ENCODE results near the gene RASAL2.
A peak's percentile ranks its signal among the peaks of the same experiment; 100 is the strongest.

Gene RASAL2

DNA sequence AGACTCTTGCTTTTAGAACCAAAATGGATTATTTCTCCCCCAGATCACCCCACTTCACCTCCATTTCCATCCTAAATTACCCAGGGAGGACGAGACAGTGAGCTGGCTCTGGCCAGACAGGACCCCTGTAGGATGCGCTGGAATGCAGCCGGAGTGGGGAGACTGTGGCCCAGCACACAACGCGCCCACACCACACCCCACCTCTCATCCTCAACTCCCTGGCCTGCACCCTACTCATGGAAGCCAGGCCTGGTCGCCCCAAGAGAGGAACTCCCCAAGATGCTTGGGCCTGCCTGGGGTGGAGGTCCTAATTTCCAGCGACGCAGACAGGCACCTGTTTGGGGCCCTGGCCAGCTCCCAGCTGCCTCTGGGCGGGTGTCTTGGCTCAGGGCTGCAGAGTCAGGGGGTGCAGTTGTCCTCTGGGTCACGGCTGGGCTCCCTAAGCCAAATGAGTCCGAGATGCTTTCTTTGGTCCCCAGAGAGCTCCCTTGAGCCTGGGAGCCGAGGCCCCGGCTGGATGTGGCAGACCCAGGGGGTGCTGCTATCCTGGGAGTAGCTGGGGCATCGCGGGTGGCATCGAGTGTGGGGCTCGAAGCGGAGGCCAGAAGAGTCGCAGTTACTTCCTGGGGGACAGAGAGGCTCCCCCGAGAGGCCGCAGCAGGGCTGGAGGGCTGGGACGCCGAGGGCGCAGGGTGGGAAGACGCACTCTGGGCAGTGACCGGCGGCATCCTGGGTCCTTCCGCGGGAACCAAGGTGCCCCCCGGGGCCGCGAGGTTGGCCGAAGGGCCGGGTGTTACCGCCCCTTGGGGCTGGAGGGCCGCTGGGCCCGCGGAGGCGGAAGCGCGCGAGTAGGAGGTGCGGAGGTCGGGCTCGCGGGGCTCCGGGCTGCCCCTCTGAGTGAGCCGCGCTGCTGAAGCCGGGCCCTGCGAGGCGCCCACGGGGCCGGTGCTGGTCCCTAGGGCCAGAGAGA, 392.5 kb downstream of the RASAL2 start:
- ChIA-PET CTCF (interaction anchor here (1.0 to 11.0 kb wide), 3 partner anchors 14 to 45 kb away, joined by 3 to 125 read pairs (median 4); no protein-coding TSS in a partner anchor), POLR2A (no interaction called here)
- H3K4me3 ChIP-seq (ENCODE audit: low read depth, low read length) = peak overlapping the region; percentile 3; the same call in 1 of the 2 replicates
- no peak for DNase-seq (ENCODE audit: low read depth, low spot score)
- TF ChIP-seq, protein P1, sequence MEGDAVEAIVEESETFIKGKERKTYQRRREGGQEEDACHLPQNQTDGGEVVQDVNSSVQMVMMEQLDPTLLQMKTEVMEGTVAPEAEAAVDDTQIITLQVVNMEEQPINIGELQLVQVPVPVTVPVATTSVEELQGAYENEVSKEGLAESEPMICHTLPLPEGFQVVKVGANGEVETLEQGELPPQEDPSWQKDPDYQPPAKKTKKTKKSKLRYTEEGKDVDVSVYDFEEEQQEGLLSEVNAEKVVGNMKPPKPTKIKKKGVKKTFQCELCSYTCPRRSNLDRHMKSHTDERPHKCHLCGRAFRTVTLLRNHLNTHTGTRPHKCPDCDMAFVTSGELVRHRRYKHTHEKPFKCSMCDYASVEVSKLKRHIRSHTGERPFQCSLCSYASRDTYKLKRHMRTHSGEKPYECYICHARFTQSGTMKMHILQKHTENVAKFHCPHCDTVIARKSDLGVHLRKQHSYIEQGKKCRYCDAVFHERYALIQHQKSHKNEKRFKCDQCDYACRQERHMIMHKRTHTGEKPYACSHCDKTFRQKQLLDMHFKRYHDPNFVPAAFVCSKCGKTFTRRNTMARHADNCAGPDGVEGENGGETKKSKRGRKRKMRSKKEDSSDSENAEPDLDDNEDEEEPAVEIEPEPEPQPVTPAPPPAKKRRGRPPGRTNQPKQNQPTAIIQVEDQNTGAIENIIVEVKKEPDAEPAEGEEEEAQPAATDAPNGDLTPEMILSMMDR (IDR thresholded peaks at IDR 0.05; ENCODE audit: insufficient read depth, low read length, missing control alignments) = no peak

- H3K4me3 ChIP-seq (ENCODE audit: low read depth, low read length) = peak overlapping the region; percentile 3; the same call in 1 of the 2 replicates
- TF ChIP-seq, protein P1 (IDR thresholded peaks at IDR 0.05; ENCODE audit: insufficient read depth, low read length, missing control alignments) = no peak
- CTCF ChIA-PET = interaction anchor here (1.1 to 11.0 kb wide), 3 partner anchors 13 to 516 kb away, joined by 3 to 125 read pairs (median 4); no protein-coding TSS in a partner anchor
- POLR2A ChIA-PET = no interaction called here
- DNase-seq (ENCODE audit: low read depth, low spot score) = no peak
Measured at GRCh38 chr1:178487070-178487615, 393.2 kb downstream of the RASAL2 start.

- TF ChIP-seq, protein P1 (IDR thresholded peaks at IDR 0.05; ENCODE audit: insufficient read depth, low read length, missing control alignments) = no peak
- DNase-seq (ENCODE audit: low read depth, low spot score) = no peak
- CTCF ChIA-PET = interaction anchor here (1.1 to 11.0 kb wide), 4 partner anchors 12 to 515 kb away, joined by 3 to 125 read pairs (median 6); no protein-coding TSS in a partner anchor
- POLR2A ChIA-PET = no interaction called here
- H3K4me3 ChIP-seq (ENCODE audit: low read depth, low read length) = no peak overlapping the region
Measured at GRCh38 chr1:178488393-178488792, 394.5 kb downstream of the RASAL2 start.

DNA sequence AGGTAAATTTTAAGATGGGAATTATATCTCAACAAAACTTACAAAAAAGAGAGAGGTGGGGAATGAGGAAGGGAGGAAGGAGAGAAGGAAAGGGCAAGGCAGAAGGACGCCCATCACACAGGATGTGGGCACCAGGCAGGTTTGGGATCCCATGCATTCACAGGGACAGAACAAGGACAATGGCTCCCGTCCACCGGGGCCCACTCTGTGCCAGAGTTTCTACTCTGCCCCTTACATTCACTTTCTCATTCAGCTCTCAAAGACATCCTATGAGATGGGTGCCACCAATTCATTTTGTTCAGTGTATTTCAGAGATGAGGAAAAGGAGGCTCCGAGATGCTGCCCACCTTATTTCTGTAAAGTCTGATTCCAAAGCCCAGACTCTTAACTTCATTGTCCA, 395.5 kb downstream of the RASAL2 start:
- ChIA-PET CTCF (interaction anchor here (1.0 to 11.0 kb wide), 3 partner anchors 11 to 190 kb away, joined by 4 to 125 read pairs (median 8); no protein-coding TSS in a partner anchor), POLR2A (no interaction called here)
- H3K4me3 ChIP-seq (ENCODE audit: low read depth, low read length) = no peak overlapping the region
- DNase-seq (ENCODE audit: low read depth, low spot score) = no peak
- TF ChIP-seq, protein P1 (IDR thresholded peaks at IDR 0.05; ENCODE audit: insufficient read depth, low read length, missing control alignments) = no peak

- CTCF ChIA-PET = interaction anchor here (1.0 to 11.0 kb wide), 5 partner anchors 10 to 190 kb away, joined by 4 to 125 read pairs (median 5); no protein-coding TSS in a partner anchor
- no peak overlapping the region for H3K4me3 ChIP-seq (ENCODE audit: low read depth, low read length)
- TF ChIP-seq, protein P1 (IDR thresholded peaks at IDR 0.05; ENCODE audit: insufficient read depth, low read length, missing control alignments) = no peak
- POLR2A ChIA-PET = no interaction called here
- DNase-seq (ENCODE audit: low read depth, low spot score) = no peak
Measured at GRCh38 chr1:178490136-178490535, 396.2 kb downstream of the RASAL2 start.

DNA sequence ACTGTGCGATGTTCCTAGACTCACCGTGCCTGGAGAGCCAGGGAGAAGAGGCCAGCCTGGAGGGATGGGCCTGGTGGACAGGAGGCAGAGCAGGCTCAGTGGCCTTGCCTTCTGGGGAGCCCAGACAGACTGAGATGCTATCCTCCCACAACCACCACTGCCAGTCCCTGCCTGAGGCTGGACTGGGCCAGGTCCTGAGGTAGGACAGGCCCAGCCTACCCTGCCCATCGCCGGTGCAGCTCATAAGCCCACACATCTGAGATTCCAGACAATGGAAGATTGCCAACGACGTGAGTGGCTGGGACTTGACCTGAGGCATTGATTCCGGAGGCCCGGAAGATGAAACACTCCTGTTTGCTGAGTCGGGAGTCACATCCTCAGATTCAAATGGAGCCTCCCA, 397.1 kb downstream of the RASAL2 start:
- no peak overlapping the region for H3K4me3 ChIP-seq (ENCODE audit: low read depth, low read length)
- no peak for DNase-seq (ENCODE audit: low read depth, low spot score)
- POLR2A ChIA-PET = no interaction called here
- TF ChIP-seq, protein P1 (IDR thresholded peaks at IDR 0.05; ENCODE audit: insufficient read depth, low read length, missing control alignments) = no peak
- CTCF ChIA-PET = interaction anchor here (1.1 to 11.0 kb wide), 4 partner anchors 9 to 191 kb away, joined by 4 to 125 read pairs (median 6); no protein-coding TSS in a partner anchor
